K562 (cell line): Measurements from ENCODE around the gene NEDD9. TPM values are rescaled to one million over a fixed set of nuclear protein-coding genes. Genes with fewer than 3 reads are reported as not detected.

ENCODE experiments used
- ATAC-seq: fragments of 200-7000 bp; cut with Tn5 transposase; 3 replicates; pipeline ENCODE4 v1.9.1; 2020; ENCODE audit warnings: moderate library complexity
- BruUV-seq: library from RNA; stranded (reverse); fragments of 400-500 nt; replicated peaks from 2 replicates; lab custom pipeline; 2021; lab: Mats Ljungman, UMichigan
- CTCF ChIA-PET: fragments of 300-600 bp; formaldehyde crosslinking; extraction: SDS; loops from one replicate; lab custom pipeline; 2021; ENCODE audit warnings: low intra/inter-chr PET ratio; lab: Yijun Ruan, JAX
- POLR2A ChIA-PET: fragments of 300-600, 350-650 bp; sonication (Branson Sonifier 250); formaldehyde crosslinking; extraction: SDS; loops from one replicate; lab custom pipeline; 2021; ENCODE audit warnings: antibody characterized with exemption, inconsistent platforms; lab: Yijun Ruan, JAX
- DNase-seq, 4 experiments: peaks; one replicate each; pipeline versions ENCODE4 v3.0.0 to v3.0.0-alpha.2; 2011 to 2018; ENCODE audit warnings: low spot score in 3 of 4, mixed read lengths in 3 of 4; ENCODE audit errors: extremely low read depth in 1 of 4
- FAIRE-seq: peaks from 2 replicates; lab custom pipeline; 2011; peaks lifted over from hg19 to GRCh38; lab: Jason Lieb, UNC
- H2AFZ ChIP-seq: 2 replicates; pipeline ENCODE4 v1.6.0; 2011; ENCODE audit warnings: low read depth, low read length, control low read depth, inconsistent platforms
- H3K27ac ChIP-seq: fragments of 200-600 bp; 3 replicates; pipeline ENCODE4 v1.8.0; 2011; ENCODE audit warnings: low read depth, mild to moderate bottlenecking, control low read depth, inconsistent platforms, low read length, moderate library complexity, mixed read lengths; ENCODE audit errors: extremely low read depth
- H3K27me3 ChIP-seq, 2 experiments: fragments of 300-600 bp in 1 of 2; 2 replicates in 1 of 2; 3 replicates in 1 of 2; pipeline versions ENCODE4 v1.6.0 to v1.8.0; 2011; ENCODE audit warnings: inconsistent platforms in 2 of 2, low read length in 2 of 2, mild to moderate bottlenecking in 1 of 2, mixed read lengths in 1 of 2, moderate library complexity in 1 of 2; ENCODE audit not compliant: control insufficient read depth in 2 of 2, insufficient read depth in 2 of 2
- H3K36me3 ChIP-seq: fragments of 300-600 bp; 3 replicates; pipeline ENCODE4 v1.8.0; 2011; ENCODE audit warnings: mild to moderate bottlenecking, low read length, inconsistent platforms; ENCODE audit not compliant: control insufficient read depth, insufficient read depth
- H3K4me1 ChIP-seq, 2 experiments: fragments of 200-600 bp in 1 of 2; replicated peaks in 1 of 2; 2 replicates in 1 of 2; 3 replicates in 1 of 2; pipeline versions ENCODE4 v1.5.1 to v1.8.0; 2011; ENCODE audit warnings: inconsistent platforms in 2 of 2, low read length in 2 of 2, mild to moderate bottlenecking in 1 of 2, mixed read lengths in 1 of 2, moderate library complexity in 1 of 2; ENCODE audit not compliant: control insufficient read depth in 2 of 2, insufficient read depth in 2 of 2
- H3K4me2 ChIP-seq: 2 replicates; pipeline ENCODE4 v1.6.1; 2011; ENCODE audit warnings: low read length, control low read depth, inconsistent platforms, mixed read lengths; ENCODE audit not compliant: insufficient read depth
- H3K4me3 ChIP-seq: fragments of 200-600 bp; sonication (generic), shearing (Covaris generic); 2 replicates; pipeline ENCODE4 v1.5.1; 2016; ENCODE audit warnings: control low read depth, inconsistent platforms
- H3K79me2 ChIP-seq: fragments of 200-600 bp; 3 replicates; pipeline ENCODE4 v1.8.0; 2011; ENCODE audit warnings: low read length, inconsistent platforms; ENCODE audit not compliant: control insufficient read depth, insufficient read depth
- H3K9ac ChIP-seq, 2 experiments: 2 replicates each; pipeline versions ENCODE4 v1.6.0 to v1.6.1; 2011; ENCODE audit warnings: low read depth in 2 of 2, low read length in 2 of 2, control low read depth in 1 of 2, inconsistent platforms in 1 of 2, mild to moderate bottlenecking in 1 of 2, mixed read lengths in 1 of 2; ENCODE audit not compliant: insufficient read depth in 1 of 2
- H3K9me1 ChIP-seq: one replicate; pipeline ENCODE4 v1.6.0; 2011; ENCODE audit warnings: inconsistent platforms, mild to moderate bottlenecking, low read length, moderate library complexity; ENCODE audit not compliant: control insufficient read depth, insufficient read depth
- H3K9me3 ChIP-seq: replicated peaks from 2 replicates; pipeline ENCODE4 v1.5.1; 2011; ENCODE audit warnings: low read depth, low read length, inconsistent platforms; ENCODE audit not compliant: control insufficient read depth, insufficient read depth
- H4K20me1 ChIP-seq: replicated peaks from 2 replicates; pipeline ENCODE4 v1.6.1; 2011; ENCODE audit warnings: low read length, inconsistent platforms, mixed read lengths; ENCODE audit not compliant: control insufficient read depth, insufficient read depth
- RBM39 ChIP-seq: fragments of 200-400 bp; formaldehyde crosslinking; optimal IDR thresholded peaks from 2 replicates; pipeline ENCODE3; 2018; ENCODE audit warnings: low read depth, low read length
- RFX1 ChIP-seq: fragments of 450-650 bp; IDR thresholded peaks from 2 replicates; pipeline ENCODE4 v1.6.1; 2016; ENCODE audit warnings: mild to moderate bottlenecking, moderate library complexity
- RNF2 ChIP-seq: sonication (generic); IDR thresholded peaks from 2 replicates; pipeline ENCODE4 v1.6.1; 2016
- YY1 ChIP-seq, 3 experiments: IDR thresholded peaks; 2 replicates each; pipeline ENCODE4 v1.6.1; 2011; ENCODE audit warnings: low read length in 2 of 3, mild to moderate bottlenecking in 2 of 3, moderate library complexity in 2 of 3, borderline replicate concordance in 1 of 3, control low read depth in 1 of 3, low read depth in 1 of 3; ENCODE audit not compliant: insufficient read depth in 3 of 3, insufficient replicate concordance in 2 of 3, control insufficient read depth in 1 of 3, insufficient read length in 1 of 3; ENCODE audit errors: extremely low read depth in 1 of 3
- ZFX ChIP-seq: sonication (generic); formaldehyde crosslinking; IDR thresholded peaks from 2 replicates; pipeline ENCODE4 v1.8.0; 2022; ENCODE audit warnings: mild to moderate bottlenecking, missing genetic modification reagents, moderate library complexity
- ZNF696 ChIP-seq: fragments of 250-450 bp; sonication (Bioruptor Pico); conservative IDR thresholded peaks from 2 replicates; pipeline ENCODE4 v1.4.0; 2020; ENCODE audit warnings: mild to moderate bottlenecking, moderate library complexity
- WGBS: fragments of 100-300 bp; shearing (Covaris generic); methylation state at CpG from one replicate; pipeline ENCODE4 v1.1.6; 2016; ENCODE audit warnings: low coverage, mixed read lengths; ENCODE audit not compliant: insufficient coverage; ENCODE audit errors: missing lambda C conversion rate; 5-methylcytosine and 5-hydroxymethylcytosine counted together
- in situ Hi-C: fragments of 300-500 bp; cut with MboI; formaldehyde crosslinking; loops from 4 replicates; pipeline ENCODE4 v1.15.0; 2018; ENCODE audit warnings: inconsistent platforms, mixed read lengths
- intact Hi-C: fragments of 100-400 bp; cut with micrococcal nuclease; formaldehyde crosslinking; loops from 2 replicates; pipeline ENCODE4 v1.14.2; 2022
- polyA plus RNA-seq, 8 experiments: library from polyadenylated mRNA; depleted of rRNA in 4 of 8; stranded (reverse) in 5 of 8; unstranded in 3 of 8; fragments of >200 nt; fragmentation: Nextera tagmentation in 2 of 8; fragmentation: Illumina TruSeq in 1 of 8; extraction: Ambion mirVana in 2 of 8; extraction: Trizol in 1 of 8; gene quantifications; 2 replicates each; pipeline versions ENCODE4 v1.2.1 to v1.2.3, GENCODE V29; 2011 to 2014; ENCODE audit warnings: inconsistent platforms in 1 of 8, missing spikeins in 1 of 8
- total RNA-seq, 7 experiments: library from RNA; depleted of rRNA in 6 of 7; stranded (reverse); fragments of >200 nt in 6 of 7; fragmentation: Illumina TruSeq in 2 of 7; extraction: Trizol in 2 of 7; gene quantifications; 2 replicates each; pipeline versions ENCODE4 v1.2.1 to v1.2.3, GENCODE V29; 2011 to 2021; ENCODE audit warnings: low replicate concordance in 1 of 7

NEDD9 gene
- total and polyA plus RNA-seq, 9 of the 15 experiments (the other 6 are each of a cell fraction or from before 2014, with no cell fraction given), result 0.04 to 0.18 (median 0.15) TPM; not detected in 6

- Histone ChIP-seq H4K20me1 (no peaks in the 10 kb centered on the region), H3K4me1 (no peaks in the 10 kb centered on the region; a peak in 1 of 5 replicates)
- peak; percentile 72 for TF ChIP-seq RFX1
- TF ChIP-seq RBM39, result no peak
- peak; percentile 17; the same call in 1 of the 2 replicates for TF ChIP-seq RNF2
- TF ChIP-seq YY1 (IDR thresholded peaks at IDR 0.05; ENCODE audit: borderline replicate concordance in 1 of 3, control insufficient read depth in 1 of 3, extremely low read depth in 1 of 3, insufficient read depth in 3 of 3, insufficient read length in 1 of 3, insufficient replicate concordance in 2 of 3, low read depth in 1 of 3, low read length in 2 of 3), result peak; percentile 27 to 86 (median 70)
- TF ChIP-seq ZNF696, result no peak
- TF ChIP-seq ZFX (CRISPR knock-in tag), result no peak
- TF ChIP-seq, all 486 proteins: peak for 3
- ATAC-seq (peak; percentile 71; the same call in 2 of the 3 replicates), FAIRE-seq (no peak), DNase-seq (no peak)
- H3K36me3 ChIP-seq, result no peaks in the 10 kb centered on the region
- WGBS, result 1% methylated on average over 17 of the region's 17 CpGs
- in situ Hi-C loops, result no loop called here
- H3K9me1 ChIP-seq, result no peaks in the 10 kb centered on the region
- POLR2A ChIA-PET, result no interaction called here
- H3K9ac ChIP-seq, result no peak overlapping the region
- H3K27ac ChIP-seq, result no peak overlapping the region
- peak overlapping the region; percentile 62 for H3K4me2 ChIP-seq
- H3K27me3 ChIP-seq, result peaks cover 11 to 21% of the 10 kb centered on the region in 2 experiments
- peak overlapping the region; percentile 84 for H2AFZ ChIP-seq
- H3K4me3 ChIP-seq, result no peak overlapping the region
- intact Hi-C loops, result no loop called here
- no peaks in the 10 kb centered on the region for H3K9me3 ChIP-seq
- CTCF ChIA-PET, result no interaction called here
- H3K79me2 ChIP-seq, result no peaks in the 10 kb centered on the region
- BruUV-seq, result no TSS peak
Measured at GRCh38 chr6:11185204-11185842, 47.1 kb downstream of the NEDD9 start.
